ENCODE data around the gene LAMB3.

- no peak for TF ChIP-seq POLR2A (IDR thresholded peaks at IDR 0.05; ENCODE audit: low read depth, low read length)
- TF ChIP-seq SPI1 (IDR thresholded peaks at IDR 0.05; ENCODE audit: low read depth, low read length): no peak
- TF ChIP-seq POLR2AphosphoS5 (IDR thresholded peaks at IDR 0.05; ENCODE audit: low read depth, low read length): no peak
- no peak for TF ChIP-seq POU2F2 (IDR thresholded peaks at IDR 0.05; ENCODE audit: low read depth, low read length)
These were observed 22.4 kb downstream of the LAMB3 start for GRCh38 chr1:209629621-209630382.
